Measurements from ENCODE around the gene SLC28A3.

SLC28A3 gene

DNA sequence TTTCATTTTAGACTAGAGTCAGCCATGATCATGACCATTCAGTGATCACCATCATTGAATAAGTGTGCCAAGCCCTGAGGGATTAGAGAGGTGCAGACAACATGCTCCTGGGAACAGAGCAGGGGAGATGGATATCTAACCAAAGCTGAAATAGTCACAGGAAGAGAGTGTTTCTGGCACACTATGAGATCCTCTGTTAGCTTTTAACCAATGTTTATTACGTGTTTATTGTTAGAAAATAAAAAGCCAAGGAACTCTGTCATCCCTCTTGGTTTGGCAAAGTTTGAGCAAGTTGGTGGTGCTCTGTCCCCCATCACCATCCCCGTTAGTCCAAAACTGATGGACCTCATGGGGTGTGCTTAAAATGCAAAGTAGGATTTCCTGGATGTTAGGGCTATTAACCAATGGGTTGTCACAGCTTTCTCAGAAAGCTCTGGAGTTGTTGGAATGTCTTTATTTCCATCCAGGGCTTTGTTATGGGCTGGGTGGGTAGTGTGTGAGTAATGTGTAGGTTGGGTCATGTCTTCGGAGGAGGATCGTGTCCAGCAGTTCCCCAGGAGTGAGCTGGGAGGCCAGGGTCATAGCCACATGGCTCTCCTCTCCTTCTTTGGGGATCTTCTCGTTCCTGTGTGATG, 34.9 kb downstream of the SLC28A3 start:
- TF ChIP-seq, protein P1, sequence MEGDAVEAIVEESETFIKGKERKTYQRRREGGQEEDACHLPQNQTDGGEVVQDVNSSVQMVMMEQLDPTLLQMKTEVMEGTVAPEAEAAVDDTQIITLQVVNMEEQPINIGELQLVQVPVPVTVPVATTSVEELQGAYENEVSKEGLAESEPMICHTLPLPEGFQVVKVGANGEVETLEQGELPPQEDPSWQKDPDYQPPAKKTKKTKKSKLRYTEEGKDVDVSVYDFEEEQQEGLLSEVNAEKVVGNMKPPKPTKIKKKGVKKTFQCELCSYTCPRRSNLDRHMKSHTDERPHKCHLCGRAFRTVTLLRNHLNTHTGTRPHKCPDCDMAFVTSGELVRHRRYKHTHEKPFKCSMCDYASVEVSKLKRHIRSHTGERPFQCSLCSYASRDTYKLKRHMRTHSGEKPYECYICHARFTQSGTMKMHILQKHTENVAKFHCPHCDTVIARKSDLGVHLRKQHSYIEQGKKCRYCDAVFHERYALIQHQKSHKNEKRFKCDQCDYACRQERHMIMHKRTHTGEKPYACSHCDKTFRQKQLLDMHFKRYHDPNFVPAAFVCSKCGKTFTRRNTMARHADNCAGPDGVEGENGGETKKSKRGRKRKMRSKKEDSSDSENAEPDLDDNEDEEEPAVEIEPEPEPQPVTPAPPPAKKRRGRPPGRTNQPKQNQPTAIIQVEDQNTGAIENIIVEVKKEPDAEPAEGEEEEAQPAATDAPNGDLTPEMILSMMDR (IDR thresholded peaks at IDR 0.05; ENCODE audit: poor library complexity, severe bottlenecking) = no peak
- DNase-seq (ENCODE audit: low spot score) (no peak), ATAC-seq (ENCODE audit: low read depth) (no peak; the same call in 2 of the 3 replicates)
- H3K4me1 ChIP-seq (ENCODE audit: insufficient read depth, poor library complexity, severe bottlenecking) = peaks cover 10% of the 10 kb centered on the region
- H3K9me3 ChIP-seq (ENCODE audit: severe bottlenecking) = no peaks in the 10 kb centered on the region
- H3K27ac ChIP-seq (ENCODE audit: poor library complexity, severe bottlenecking) = no peak overlapping the region
- H3K27me3 ChIP-seq (ENCODE audit: insufficient read depth, poor library complexity, severe bottlenecking) = no peaks in the 10 kb centered on the region
- no peaks in the 10 kb centered on the region for H3K36me3 ChIP-seq (ENCODE audit: low read depth)
- H3K4me3 ChIP-seq (ENCODE audit: severe bottlenecking) = no peak overlapping the region

GRCh38 chr9:84304166-84304565, 36.4 kb downstream of the SLC28A3 start:
- no peak for DNase-seq (ENCODE audit: low spot score)
- H3K27me3 ChIP-seq (ENCODE audit: insufficient read depth, poor library complexity, severe bottlenecking) = no peaks in the 10 kb centered on the region
- H3K36me3 ChIP-seq (ENCODE audit: low read depth) = no peaks in the 10 kb centered on the region
- no peaks in the 10 kb centered on the region for H3K9me3 ChIP-seq (ENCODE audit: severe bottlenecking)
- TF ChIP-seq, protein P1 (IDR thresholded peaks at IDR 0.05; ENCODE audit: poor library complexity, severe bottlenecking) = no peak
- H3K4me3 ChIP-seq (ENCODE audit: severe bottlenecking) = no peak overlapping the region
- peaks cover 17% of the 10 kb centered on the region for H3K4me1 ChIP-seq (ENCODE audit: insufficient read depth, poor library complexity, severe bottlenecking)
- no peak for ATAC-seq (ENCODE audit: low read depth)
- no peak overlapping the region for H3K27ac ChIP-seq (ENCODE audit: poor library complexity, severe bottlenecking)

GRCh38 chr9:84303061-84303460, 37.5 kb downstream of the SLC28A3 start:
- no peak for ATAC-seq (ENCODE audit: low read depth)
- TF ChIP-seq, protein P1 (IDR thresholded peaks at IDR 0.05; ENCODE audit: poor library complexity, severe bottlenecking) = no peak
- DNase-seq (ENCODE audit: low spot score) = no peak

GRCh38 chr9:84301851-84302250, 38.7 kb downstream of the SLC28A3 start:
- TF ChIP-seq, protein P1 (IDR thresholded peaks at IDR 0.05; ENCODE audit: poor library complexity, severe bottlenecking) = no peak
- Histone ChIP-seq H3K27me3 (ENCODE audit: insufficient read depth, poor library complexity, severe bottlenecking) (no peaks in the 10 kb centered on the region), H3K4me3 (ENCODE audit: severe bottlenecking) (no peak overlapping the region), H3K9me3 (ENCODE audit: severe bottlenecking) (no peaks in the 10 kb centered on the region), H3K4me1 (ENCODE audit: insufficient read depth, poor library complexity, severe bottlenecking) (peaks cover 17% of the 10 kb centered on the region), H3K27ac (ENCODE audit: poor library complexity, severe bottlenecking) (peak overlapping the region; percentile 39), H3K36me3 (ENCODE audit: low read depth) (no peaks in the 10 kb centered on the region)
- DNase-seq (ENCODE audit: low spot score) = no peak
- ATAC-seq (ENCODE audit: low read depth) = peak; percentile 28; the same call in 2 of the 3 replicates

More at GRCh38 chr9:84303061-84303460, 37.5 kb downstream of the SLC28A3 start:
- Histone ChIP-seq H3K36me3 (ENCODE audit: low read depth) (no peaks in the 10 kb centered on the region), H3K4me1 (ENCODE audit: insufficient read depth, poor library complexity, severe bottlenecking) (peaks cover 17% of the 10 kb centered on the region), H3K9me3 (ENCODE audit: severe bottlenecking) (no peaks in the 10 kb centered on the region), H3K27ac (ENCODE audit: poor library complexity, severe bottlenecking) (no peak overlapping the region), H3K4me3 (ENCODE audit: severe bottlenecking) (no peak overlapping the region), H3K27me3 (ENCODE audit: insufficient read depth, poor library complexity, severe bottlenecking) (no peaks in the 10 kb centered on the region)

GRCh38 chr9:84300271-84300670, 40.3 kb downstream of the SLC28A3 start:
- Histone ChIP-seq H3K36me3 (ENCODE audit: low read depth) (no peaks in the 10 kb centered on the region), H3K4me3 (ENCODE audit: severe bottlenecking) (no peak overlapping the region), H3K9me3 (ENCODE audit: severe bottlenecking) (no peaks in the 10 kb centered on the region), H3K4me1 (ENCODE audit: insufficient read depth, poor library complexity, severe bottlenecking) (peaks cover 22% of the 10 kb centered on the region), H3K27me3 (ENCODE audit: insufficient read depth, poor library complexity, severe bottlenecking) (no peaks in the 10 kb centered on the region), H3K27ac (ENCODE audit: poor library complexity, severe bottlenecking) (peak overlapping the region; percentile 39)
- peak; percentile 81 for DNase-seq (ENCODE audit: low spot score)
- TF ChIP-seq, protein P1 (IDR thresholded peaks at IDR 0.05; ENCODE audit: poor library complexity, severe bottlenecking) = no peak
- ATAC-seq (ENCODE audit: low read depth) = peak; percentile 88

All from RWPE2 (cell line).